K562 (cell line): ENCODE data around the gene CYSTM1. TPM values are rescaled to one million over a fixed set of nuclear protein-coding genes. Genes with fewer than 3 reads are reported as not detected.

Source experiments
- ARID1B ChIP-seq: fragments of 450-650 bp; IDR thresholded peaks from 2 replicates; pipeline ENCODE4 v1.6.1; 2016; ENCODE audit warnings: antibody characterized with exemption, mild to moderate bottlenecking, inconsistent platforms
- ATF3 ChIP-seq, 2 experiments: fragments of 450-650 bp in 1 of 2; sonication (generic) in 1 of 2; formaldehyde crosslinking in 1 of 2; IDR thresholded peaks in 1 of 2; conservative IDR thresholded peaks in 1 of 2; 2 replicates each; pipeline versions ENCODE4 v1.6.1 to v1.8.1; 2016 to 2023; ENCODE audit warnings: mild to moderate bottlenecking in 2 of 2, moderate library complexity in 2 of 2, inconsistent platforms in 1 of 2, missing genetic modification reagents in 1 of 2
- CCNT2 ChIP-seq: IDR thresholded peaks from 2 replicates; pipeline ENCODE4 v1.6.1; 2011; ENCODE audit warnings: borderline replicate concordance, low read depth, mild to moderate bottlenecking, moderate library complexity, mixed read lengths, low read length; ENCODE audit not compliant: insufficient read length; ENCODE audit errors: extremely low read depth
- CEBPG ChIP-seq, 3 experiments: fragments of 200-800 bp in 1 of 3; sonication (Bioruptor generic) in 1 of 3; sonication (generic) in 1 of 3; formaldehyde crosslinking in 1 of 3; IDR thresholded peaks in 2 of 3; conservative IDR thresholded peaks in 1 of 3; 2 replicates each; pipeline versions ENCODE4 v1.6.1 to v1.8.0; 2016 to 2022; ENCODE audit warnings: missing compliant biosample characterization in 2 of 3, missing genetic modification characterization in 2 of 3, mild to moderate bottlenecking in 1 of 3, missing genetic modification reagents in 1 of 3
- DNMT1 ChIP-seq: fragments of 450-650 bp; IDR thresholded peaks from 2 replicates; pipeline ENCODE4 v1.6.1; 2016; ENCODE audit warnings: antibody characterized with exemption, mild to moderate bottlenecking
- HNRNPLL ChIP-seq: fragments of 200-400 bp; formaldehyde crosslinking; IDR thresholded peaks from 2 replicates; pipeline ENCODE4 v1.6.1; 2017; ENCODE audit warnings: low read length, low read depth, mild to moderate bottlenecking; ENCODE audit not compliant: poor library complexity, severe bottlenecking
- ILK ChIP-seq: fragments of 450-650 bp; IDR thresholded peaks from 2 replicates; pipeline ENCODE4 v1.6.1; 2016; ENCODE audit warnings: missing genetic modification characterization, low read depth, mild to moderate bottlenecking, missing compliant biosample characterization, moderate library complexity, borderline replicate concordance
- LCOR ChIP-seq: sonication (generic); formaldehyde crosslinking; IDR thresholded peaks from 2 replicates; pipeline ENCODE4 v1.8.0; 2022; ENCODE audit warnings: mild to moderate bottlenecking, missing genetic modification reagents
- LEF1 ChIP-seq: fragments of 450-650 bp; IDR thresholded peaks from 2 replicates; pipeline ENCODE4 v1.6.1; 2016; ENCODE audit warnings: mild to moderate bottlenecking
- MEIS2 ChIP-seq: fragments of 450-650 bp; IDR thresholded peaks from 2 replicates; pipeline ENCODE4 v1.6.1; 2014; ENCODE audit warnings: mild to moderate bottlenecking; ENCODE audit not compliant: partially characterized antibody
- MTA3 ChIP-seq: fragments of 450-650 bp; formaldehyde crosslinking; IDR thresholded peaks from 2 replicates; pipeline ENCODE4 v1.6.1; 2017; ENCODE audit warnings: mild to moderate bottlenecking, borderline replicate concordance
- NELFE ChIP-seq: IDR thresholded peaks from 2 replicates; pipeline ENCODE4 v1.6.1; 2011; ENCODE audit warnings: mild to moderate bottlenecking; ENCODE audit not compliant: insufficient read depth, insufficient read length
- PCBP1 ChIP-seq: fragments of 200-400 bp; formaldehyde crosslinking; IDR thresholded peaks from 2 replicates; pipeline ENCODE4 v1.6.1; 2018; ENCODE audit warnings: mild to moderate bottlenecking, low read depth, low read length; ENCODE audit not compliant: poor library complexity, severe bottlenecking
- STAT5B ChIP-seq: fragments of 250-450 bp; sonication (Bioruptor Pico); IDR thresholded peaks from 2 replicates; pipeline ENCODE4 v1.8.0; 2021; ENCODE audit warnings: mild to moderate bottlenecking, inconsistent platforms
- TOE1 ChIP-seq, 2 experiments: fragments of 450-650 bp in 1 of 2; sonication (generic) in 1 of 2; formaldehyde crosslinking in 1 of 2; IDR thresholded peaks; 2 replicates each; pipeline versions ENCODE4 v1.7.1 to v1.8.0; 2016 to 2022; ENCODE audit warnings: borderline replicate concordance in 2 of 2, mild to moderate bottlenecking in 2 of 2, antibody characterized with exemption in 1 of 2, inconsistent platforms in 1 of 2, low read depth in 1 of 2, missing genetic modification reagents in 1 of 2, moderate library complexity in 1 of 2
- ZKSCAN1 ChIP-seq: fragments of 150-350 bp; IDR thresholded peaks from 2 replicates; pipeline ENCODE4 v1.6.1; 2016; ENCODE audit warnings: low read depth, low read length
- ZNF143 ChIP-seq: sonication (generic); formaldehyde crosslinking; IDR thresholded peaks from 2 replicates; pipeline ENCODE4 v1.9.0; 2022; ENCODE audit warnings: mild to moderate bottlenecking, missing genetic modification reagents
- ZNF354B ChIP-seq: fragments of 250-450 bp; sonication (Bioruptor Pico); IDR thresholded peaks from 2 replicates; pipeline ENCODE4 v1.4.0; 2020
- ZNF644 ChIP-seq: fragments of 200-800 bp; sonication (Bioruptor generic); IDR thresholded peaks from 2 replicates; pipeline ENCODE4 v1.6.1; 2016; ENCODE audit warnings: low read depth, missing genetic modification characterization, missing compliant biosample characterization
- polyA plus RNA-seq, 8 experiments: library from polyadenylated mRNA; depleted of rRNA in 4 of 8; stranded (reverse) in 5 of 8; unstranded in 3 of 8; fragments of >200 nt; fragmentation: Nextera tagmentation in 2 of 8; fragmentation: Illumina TruSeq in 1 of 8; extraction: Ambion mirVana in 2 of 8; extraction: Trizol in 1 of 8; gene quantifications; 2 replicates each; pipeline versions ENCODE4 v1.2.1 to v1.2.3, GENCODE V29; 2011 to 2014; ENCODE audit warnings: inconsistent platforms in 1 of 8, missing spikeins in 1 of 8
- total RNA-seq, 7 experiments: library from RNA; depleted of rRNA in 6 of 7; stranded (reverse); fragments of >200 nt in 6 of 7; fragmentation: Illumina TruSeq in 2 of 7; extraction: Trizol in 2 of 7; gene quantifications; 2 replicates each; pipeline versions ENCODE4 v1.2.1 to v1.2.3, GENCODE V29; 2011 to 2021; ENCODE audit warnings: low replicate concordance in 1 of 7
- TF ChIP-seq, protein P1 (sequence below): fragments of 450-650 bp; formaldehyde crosslinking; IDR thresholded peaks from 2 replicates; pipeline ENCODE4 v1.4.0; 2020; ENCODE audit warnings: mild to moderate bottlenecking, mixed read lengths
- TF ChIP-seq, protein P2 (sequence below): fragments of 250-450 bp; sonication (Bioruptor Pico); IDR thresholded peaks from 2 replicates; pipeline ENCODE4 v1.8.0; 2022; ENCODE audit warnings: inconsistent platforms, mild to moderate bottlenecking, moderate library complexity, borderline replicate concordance

CYSTM1 gene
- total and polyA plus RNA-seq, 9 of the 15 experiments (the other 6 are each of a cell fraction or from before 2014, with no cell fraction given): 76.1 to 422 (median 108) TPM

DNA sequence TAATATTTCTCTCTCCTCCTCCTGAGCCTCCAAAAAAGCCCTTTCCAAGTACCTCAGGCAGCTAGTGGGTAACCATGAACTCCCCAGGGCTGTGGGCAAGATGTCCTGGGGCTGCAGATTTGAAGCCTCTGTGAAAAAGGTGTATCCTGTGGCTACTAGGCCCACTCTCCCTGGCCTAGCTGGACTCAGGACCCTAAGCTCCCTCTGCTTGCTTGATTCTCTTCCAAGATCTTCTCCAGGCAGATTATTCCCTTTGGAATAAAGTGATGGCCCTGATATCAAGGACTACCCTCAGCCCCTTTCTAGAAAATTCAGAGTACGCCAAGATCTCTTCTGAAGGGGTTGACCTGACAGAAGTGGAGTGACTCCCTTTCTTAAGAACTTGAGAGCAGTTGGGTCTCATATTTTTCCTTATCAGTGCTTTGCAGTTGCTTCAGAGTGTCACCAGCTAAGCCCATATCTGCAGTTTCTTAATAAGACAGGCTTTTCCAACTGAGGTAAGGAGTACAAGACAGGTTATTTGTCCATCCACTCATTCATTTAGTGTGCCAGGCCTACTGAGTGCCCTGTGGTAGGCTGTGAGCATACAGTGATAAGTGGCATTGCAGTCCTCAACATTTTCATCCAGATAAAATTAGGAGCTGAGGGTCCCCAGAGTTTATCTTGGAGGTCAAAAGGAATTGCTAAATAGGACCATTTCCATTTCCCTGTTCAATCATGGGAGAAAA is 42.5 kb downstream of the CYSTM1 start (continued):
- TF ChIP-seq, protein P1, sequence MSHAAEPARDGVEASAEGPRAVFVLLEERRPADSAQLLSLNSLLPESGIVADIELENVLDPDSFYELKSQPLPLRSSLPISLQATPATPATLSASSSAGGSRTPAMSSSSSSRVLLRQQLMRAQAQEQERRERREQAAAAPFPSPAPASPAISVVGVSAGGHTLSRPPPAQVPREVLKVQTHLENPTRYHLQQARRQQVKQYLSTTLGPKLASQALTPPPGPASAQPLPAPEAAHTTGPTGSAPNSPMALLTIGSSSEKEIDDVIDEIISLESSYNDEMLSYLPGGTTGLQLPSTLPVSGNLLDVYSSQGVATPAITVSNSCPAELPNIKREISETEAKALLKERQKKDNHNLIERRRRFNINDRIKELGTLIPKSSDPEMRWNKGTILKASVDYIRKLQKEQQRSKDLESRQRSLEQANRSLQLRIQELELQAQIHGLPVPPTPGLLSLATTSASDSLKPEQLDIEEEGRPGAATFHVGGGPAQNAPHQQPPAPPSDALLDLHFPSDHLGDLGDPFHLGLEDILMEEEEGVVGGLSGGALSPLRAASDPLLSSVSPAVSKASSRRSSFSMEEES (CRISPR knock-in tag): peak; percentile 6; the same call in 1 of the 2 replicates
- TF ChIP-seq NELFE (no peak), DNMT1 (no peak), MEIS2 (peak; percentile 94), ZKSCAN1 (peak; percentile 91), ATF3 (IDR thresholded peaks at IDR 0.05) (peak; percentile 50; the same call in 1 of the 2 replicates), ATF3 (CRISPR knock-in tag; conservative IDR thresholded peaks at IDR 0.05) (no peak; the same call in 1 of the 2 replicates), CEBPG (CRISPR knock-in tag; IDR thresholded peaks at IDR 0.05) (peak; percentile 78; the same call in 1 of the 2 replicates), CEBPG (tag; conservative IDR thresholded peaks at IDR 0.05 in 1 of 2, IDR thresholded peaks at IDR 0.05 in 1 of 2) (peak; percentile 70 to 71), STAT5B (no peak), LEF1 (peak; percentile 95), ZNF354B (CRISPR knock-in tag) (no peak), ZNF644 (tag) (no peak; the same call in 1 of the 2 replicates), HNRNPLL (no peak), CCNT2 (peak; percentile 85), PCBP1 (no peak), ILK (tag) (no peak), MTA3 (peak; percentile 84; the same call in 1 of the 2 replicates), TOE1 (IDR thresholded peaks at IDR 0.05; ENCODE audit: borderline replicate concordance) (no peak), TOE1 (CRISPR knock-in tag; IDR thresholded peaks at IDR 0.05; ENCODE audit: borderline replicate concordance, low read depth) (no peak), LCOR (CRISPR knock-in tag) (no peak), ZNF143 (CRISPR knock-in tag) (no peak), ARID1B (peak; percentile 99)
- TF ChIP-seq, protein P2, sequence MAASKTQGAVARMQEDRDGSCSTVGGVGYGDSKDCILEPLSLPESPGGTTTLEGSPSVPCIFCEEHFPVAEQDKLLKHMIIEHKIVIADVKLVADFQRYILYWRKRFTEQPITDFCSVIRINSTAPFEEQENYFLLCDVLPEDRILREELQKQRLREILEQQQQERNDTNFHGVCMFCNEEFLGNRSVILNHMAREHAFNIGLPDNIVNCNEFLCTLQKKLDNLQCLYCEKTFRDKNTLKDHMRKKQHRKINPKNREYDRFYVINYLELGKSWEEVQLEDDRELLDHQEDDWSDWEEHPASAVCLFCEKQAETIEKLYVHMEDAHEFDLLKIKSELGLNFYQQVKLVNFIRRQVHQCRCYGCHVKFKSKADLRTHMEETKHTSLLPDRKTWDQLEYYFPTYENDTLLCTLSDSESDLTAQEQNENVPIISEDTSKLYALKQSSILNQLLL (CRISPR knock-in tag): no peak
